ENCODE measurements around the gene ADGRG6.
"Not testable (repeated sequence)": the region's sequence is repeated elsewhere in the genome, so short reads cannot be mapped to it uniquely, and the experiment has no call there.

Gene ADGRG6

GRCh38 chr6:142342986-142343385 lies 41.2 kb downstream of the ADGRG6 start:
- no peak overlapping the region for H3K27ac ChIP-seq (ENCODE audit: low read depth, low read length)
- H2AFZ ChIP-seq (ENCODE audit: low read depth, low read length, severe bottlenecking) = no peak overlapping the region
- no peaks in the 10 kb centered on the region for H4K20me1 ChIP-seq (ENCODE audit: low read depth, low read length)
- no peak overlapping the region for H3K9ac ChIP-seq (ENCODE audit: low read length)
- no peaks in the 10 kb centered on the region for H3K36me3 ChIP-seq (ENCODE audit: low read length)
- H3K79me2 ChIP-seq (ENCODE audit: insufficient read depth, low read length) = no peaks in the 10 kb centered on the region
- H3K9me3 ChIP-seq (ENCODE audit: insufficient read depth, low read length) = no peaks in the 10 kb centered on the region
- H3F3A ChIP-seq (ENCODE audit: insufficient read depth) = no peaks in the 10 kb centered on the region
- no peaks in the 10 kb centered on the region for H3K27me3 ChIP-seq (ENCODE audit: low read length)
- H3K9me2 ChIP-seq (replicated peaks; ENCODE audit: insufficient read depth, low read length) = no peaks in the 10 kb centered on the region
- TF ChIP-seq EZH2phosphoT487 (conservative IDR thresholded peaks at IDR 0.05; ENCODE audit: low read length) (no peak), CTCF (IDR thresholded peaks at IDR 0.05; ENCODE audit: insufficient read depth, low read length, poor library complexity, severe bottlenecking) (no peak)
- H3K4me3 ChIP-seq (ENCODE audit: insufficient read depth, low read length, poor library complexity, severe bottlenecking) = no peak overlapping the region
- no peak overlapping the region for H3K4me2 ChIP-seq (ENCODE audit: low read depth, low read length, poor library complexity, severe bottlenecking)

DNA sequence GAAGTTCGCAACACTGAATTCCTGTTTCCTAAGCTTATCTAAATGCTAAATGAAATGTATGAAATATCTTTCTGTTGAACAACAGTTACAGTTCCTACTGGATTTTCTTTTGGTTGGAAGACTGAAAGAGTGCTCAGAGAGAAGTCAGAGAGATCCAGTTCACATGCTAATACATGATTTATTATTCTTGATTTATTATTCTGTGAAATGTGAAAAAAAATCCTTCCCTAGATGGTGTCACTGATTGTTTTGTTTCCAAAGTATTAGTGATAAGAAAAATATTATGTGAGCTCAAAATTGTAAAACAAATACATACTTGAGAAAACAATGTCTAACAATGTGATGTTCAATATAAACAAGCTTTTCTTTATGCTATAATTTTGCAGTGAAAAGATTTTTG lies 42.1 kb downstream of the ADGRG6 start:
- Histone ChIP-seq H3K4me3 (ENCODE audit: insufficient read depth, low read length, poor library complexity, severe bottlenecking) (no peak overlapping the region), H3K79me2 (ENCODE audit: insufficient read depth, low read length) (no peaks in the 10 kb centered on the region), H3K4me2 (ENCODE audit: low read depth, low read length, poor library complexity, severe bottlenecking) (no peak overlapping the region), H3K27me3 (ENCODE audit: low read length) (no peaks in the 10 kb centered on the region), H3K9ac (ENCODE audit: low read length) (no peak overlapping the region), H4K20me1 (ENCODE audit: low read depth, low read length) (no peaks in the 10 kb centered on the region), H2AFZ (ENCODE audit: low read depth, low read length, severe bottlenecking) (no peak overlapping the region), H3K9me2 (replicated peaks; ENCODE audit: insufficient read depth, low read length) (no peaks in the 10 kb centered on the region), H3K36me3 (ENCODE audit: low read length) (no peaks in the 10 kb centered on the region), H3F3A (ENCODE audit: insufficient read depth) (no peaks in the 10 kb centered on the region), H3K27ac (ENCODE audit: low read depth, low read length) (no peak overlapping the region), H3K9me3 (ENCODE audit: insufficient read depth, low read length) (no peaks in the 10 kb centered on the region)
- TF ChIP-seq CTCF (IDR thresholded peaks at IDR 0.05; ENCODE audit: insufficient read depth, low read length, poor library complexity, severe bottlenecking) (no peak), EZH2phosphoT487 (conservative IDR thresholded peaks at IDR 0.05; ENCODE audit: low read length) (no peak)

DNA sequence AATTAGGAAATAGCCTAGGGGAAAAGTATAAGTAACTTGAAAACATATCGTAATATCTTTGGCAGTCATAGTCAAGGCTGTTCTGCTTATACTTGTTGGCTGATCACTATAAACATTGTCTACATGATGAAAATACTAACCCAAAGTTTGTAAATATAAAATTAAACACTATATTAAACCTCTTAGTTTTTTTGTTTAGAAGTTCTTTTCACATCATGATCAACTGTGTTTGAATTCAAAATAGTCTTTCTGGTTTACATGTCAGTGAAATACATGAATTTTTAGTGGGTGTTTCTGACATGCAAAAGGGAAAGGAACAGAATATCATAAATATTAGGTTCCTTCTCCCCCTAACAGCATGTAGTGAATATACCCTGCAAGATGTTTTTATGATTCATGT lies 43.5 kb downstream of the ADGRG6 start:
- no peaks in the 10 kb centered on the region for H3F3A ChIP-seq (ENCODE audit: insufficient read depth)
- no peak for TF ChIP-seq EZH2phosphoT487 (conservative IDR thresholded peaks at IDR 0.05; ENCODE audit: low read length)
- TF ChIP-seq CTCF (IDR thresholded peaks at IDR 0.05; ENCODE audit: insufficient read depth, low read length, poor library complexity, severe bottlenecking) = no peak
- no peak overlapping the region for H2AFZ ChIP-seq (ENCODE audit: low read depth, low read length, severe bottlenecking)
- H3K27ac ChIP-seq (ENCODE audit: low read depth, low read length) = no peak overlapping the region
- H3K9ac ChIP-seq (ENCODE audit: low read length) = no peak overlapping the region
- H3K9me3 ChIP-seq (ENCODE audit: insufficient read depth, low read length) = no peaks in the 10 kb centered on the region
- no peaks in the 10 kb centered on the region for H3K9me2 ChIP-seq (replicated peaks; ENCODE audit: insufficient read depth, low read length)
- no peaks in the 10 kb centered on the region for H4K20me1 ChIP-seq (ENCODE audit: low read depth, low read length)
- no peaks in the 10 kb centered on the region for H3K36me3 ChIP-seq (ENCODE audit: low read length)
- H3K4me3 ChIP-seq (ENCODE audit: insufficient read depth, low read length, poor library complexity, severe bottlenecking) = no peak overlapping the region
- H3K79me2 ChIP-seq (ENCODE audit: insufficient read depth, low read length) = no peaks in the 10 kb centered on the region
- H3K4me2 ChIP-seq (ENCODE audit: low read depth, low read length, poor library complexity, severe bottlenecking) = no peak overlapping the region
- no peaks in the 10 kb centered on the region for H3K27me3 ChIP-seq (ENCODE audit: low read length)

DNA sequence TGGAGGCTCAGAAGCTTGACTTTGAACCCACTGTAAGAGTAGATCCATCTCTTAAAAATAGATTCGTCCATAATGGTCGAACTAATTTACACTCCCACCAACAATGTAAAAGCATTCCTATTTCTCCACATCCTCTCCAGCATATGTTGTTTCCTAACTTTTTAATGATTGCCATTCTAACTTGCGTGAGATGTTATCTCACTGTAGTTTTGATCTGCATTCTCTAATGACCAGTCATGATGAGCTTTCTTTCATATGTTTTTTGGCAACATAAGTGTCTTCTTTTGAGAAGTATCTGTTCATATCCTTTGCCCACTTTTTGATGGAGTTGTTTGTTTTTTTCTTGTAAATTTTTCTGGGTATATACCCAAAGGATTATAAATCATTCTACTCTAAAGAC lies 44.4 kb downstream of the ADGRG6 start:
- H3K9ac ChIP-seq (ENCODE audit: low read length); H3K9me2 ChIP-seq (replicated peaks; ENCODE audit: insufficient read depth, low read length); H3K9me3 ChIP-seq (ENCODE audit: insufficient read depth, low read length); H4K20me1 ChIP-seq (ENCODE audit: low read depth, low read length); H3F3A ChIP-seq (ENCODE audit: insufficient read depth); H3K4me3 ChIP-seq (ENCODE audit: insufficient read depth, low read length, poor library complexity, severe bottlenecking); H3K4me2 ChIP-seq (ENCODE audit: low read depth, low read length, poor library complexity, severe bottlenecking); H2AFZ ChIP-seq (ENCODE audit: low read depth, low read length, severe bottlenecking); H3K79me2 ChIP-seq (ENCODE audit: insufficient read depth, low read length); H3K27me3 ChIP-seq (ENCODE audit: low read length); H3K36me3 ChIP-seq (ENCODE audit: low read length); H3K27ac ChIP-seq (ENCODE audit: low read depth, low read length): not testable (repeated sequence)
